HepG2 (cell line): ENCODE data around the gene GPN2. TPM values are rescaled to one million over a fixed set of nuclear protein-coding genes. Genes with fewer than 3 reads are reported as not detected.

Source experiments
- AFF4 ChIP-seq: sonication (generic); formaldehyde crosslinking; IDR thresholded peaks from 2 replicates; pipeline ENCODE4 v1.4.0; 2020; ENCODE audit warnings: missing genetic modification reagents
- AGO2 ChIP-seq: fragments of 200-400 bp; formaldehyde crosslinking; optimal IDR thresholded peaks from 2 replicates; pipeline ENCODE3; 2017; ENCODE audit warnings: mild to moderate bottlenecking, low read depth, low read length, moderate library complexity
- AKNA ChIP-seq: sonication (generic); formaldehyde crosslinking; IDR thresholded peaks from 2 replicates; pipeline ENCODE4 v1.4.0; 2020; ENCODE audit warnings: missing genetic modification reagents, borderline replicate concordance
- ATF1 ChIP-seq: IDR thresholded peaks from 2 replicates; pipeline ENCODE4 v1.6.1; 2016; ENCODE audit warnings: mild to moderate bottlenecking, control low read depth
- BRF2 ChIP-seq: sonication (generic); formaldehyde crosslinking; IDR thresholded peaks from 2 replicates; pipeline ENCODE4 v1.8.1; 2022; ENCODE audit warnings: mild to moderate bottlenecking, missing genetic modification reagents
- GTF2F1 ChIP-seq: fragments of 150-350 bp; IDR thresholded peaks from 2 replicates; pipeline ENCODE4 v1.6.1; 2014; ENCODE audit warnings: low read length
- HMGXB3 ChIP-seq: sonication (generic); formaldehyde crosslinking; IDR thresholded peaks from 2 replicates; pipeline ENCODE4 v1.4.0; 2020; ENCODE audit warnings: missing genetic modification reagents, borderline replicate concordance
- SKI ChIP-seq: fragments of 450-650 bp; IDR thresholded peaks from one replicate; pipeline ENCODE4 v1.6.1; 2018; ENCODE audit warnings: mild to moderate bottlenecking; ENCODE audit not compliant: partially characterized antibody
- ZNF230 ChIP-seq: sonication (generic); formaldehyde crosslinking; IDR thresholded peaks from 2 replicates; pipeline ENCODE4 v1.4.0; 2020; ENCODE audit warnings: mild to moderate bottlenecking, missing genetic modification reagents
- ZNF337 ChIP-seq: sonication (generic); formaldehyde crosslinking; IDR thresholded peaks from 2 replicates; pipeline ENCODE4 v1.5.1; 2020; ENCODE audit warnings: missing genetic modification reagents, low read depth, mild to moderate bottlenecking, borderline replicate concordance
- ZNF496 ChIP-seq: sonication (generic); formaldehyde crosslinking; IDR thresholded peaks from 2 replicates; pipeline ENCODE4 v1.8.1; 2023; ENCODE audit warnings: mild to moderate bottlenecking, moderate library complexity, missing genetic modification reagents; ENCODE audit not compliant: insufficient replicate concordance
- ZNF740 ChIP-seq: sonication (generic); formaldehyde crosslinking; IDR thresholded peaks from 2 replicates; pipeline ENCODE4 v1.4.0; 2020; ENCODE audit warnings: missing genetic modification reagents
- polyA plus RNA-seq, 8 experiments: library from polyadenylated mRNA; depleted of rRNA in 3 of 8; stranded (reverse) in 7 of 8; unstranded in 1 of 8; fragments of >200 nt; fragmentation: Illumina TruSeq in 4 of 8; extraction: Trizol in 4 of 8; gene quantifications; 2 replicates each; pipeline versions ENCODE4 v1.2.1 to v1.2.3, GENCODE V29; 2011 to 2016; ENCODE audit warnings: low read depth in 4 of 8, missing spikeins in 1 of 8, mixed read lengths in 1 of 8; ENCODE audit not compliant: insufficient read depth in 1 of 8
- total RNA-seq, 5 experiments: library from RNA; depleted of rRNA; stranded (reverse); fragments of >200 nt; fragmentation: Illumina TruSeq; extraction: Trizol; gene quantifications; 2 replicates each; pipeline ENCODE4 v1.2.3, GENCODE V29; 2016; ENCODE audit warnings: low read depth in 1 of 5

The GPN2 gene
- total and polyA plus RNA-seq, 2 of the 13 experiments (the other 11 are each of a cell fraction or from before 2014, with no cell fraction given), result 19.3 to 38.9 TPM

- TF ChIP-seq HMGXB3 (CRISPR knock-in tag), result peak; percentile 90; the same call in 1 of the 2 replicates
- TF ChIP-seq ZNF337 (CRISPR knock-in tag), result peak; percentile 28; the same call in 1 of the 2 replicates
- peak; percentile 95 for TF ChIP-seq GTF2F1
- TF ChIP-seq BRF2 (CRISPR knock-in tag), result peak; percentile 91
- TF ChIP-seq AGO2, result peak; percentile 86
- peak; percentile 33; the same call in 1 of the 2 replicates for TF ChIP-seq ZNF740 (CRISPR knock-in tag)
- no peak for TF ChIP-seq ZNF496 (CRISPR knock-in tag)
- no peak; the same call in none of the 2 replicates for TF ChIP-seq ATF1 (CRISPR knock-in tag)
- no peak; the same call in 1 of the 2 replicates for TF ChIP-seq AKNA (CRISPR knock-in tag)
- TF ChIP-seq ZNF230 (CRISPR knock-in tag), result peak; percentile 95; the same call in 1 of the 2 replicates
- TF ChIP-seq SKI, result peak; percentile 99
- peak; percentile 98 for TF ChIP-seq AFF4
Observed at GRCh38 chr1:26913754-26914619, 23.9 kb upstream of the GPN2 start, which contains the start of gene NR0B2 (continued).
